Stimulated activated CD4-positive, alpha-beta T cell treated with anti-CD3 and anti-CD28 coated beads, Interleukin-12 subunit alpha, Interleukin-12 subunit beta, amount 100 ng/mL, for 48 hours (primary cell): Measurements from ENCODE around the gene HOTAIR.
A peak's percentile ranks its signal among the peaks of the same experiment; 100 is the strongest.

Experiments used
- DNase-seq, 3 donors: peaks; one replicate each; pipeline ENCODE4 v3.0.0-alpha.2; 2020; ENCODE audit warnings: low read depth in 2 of 3, low spot score in 1 of 3

The HOTAIR gene

DNA sequence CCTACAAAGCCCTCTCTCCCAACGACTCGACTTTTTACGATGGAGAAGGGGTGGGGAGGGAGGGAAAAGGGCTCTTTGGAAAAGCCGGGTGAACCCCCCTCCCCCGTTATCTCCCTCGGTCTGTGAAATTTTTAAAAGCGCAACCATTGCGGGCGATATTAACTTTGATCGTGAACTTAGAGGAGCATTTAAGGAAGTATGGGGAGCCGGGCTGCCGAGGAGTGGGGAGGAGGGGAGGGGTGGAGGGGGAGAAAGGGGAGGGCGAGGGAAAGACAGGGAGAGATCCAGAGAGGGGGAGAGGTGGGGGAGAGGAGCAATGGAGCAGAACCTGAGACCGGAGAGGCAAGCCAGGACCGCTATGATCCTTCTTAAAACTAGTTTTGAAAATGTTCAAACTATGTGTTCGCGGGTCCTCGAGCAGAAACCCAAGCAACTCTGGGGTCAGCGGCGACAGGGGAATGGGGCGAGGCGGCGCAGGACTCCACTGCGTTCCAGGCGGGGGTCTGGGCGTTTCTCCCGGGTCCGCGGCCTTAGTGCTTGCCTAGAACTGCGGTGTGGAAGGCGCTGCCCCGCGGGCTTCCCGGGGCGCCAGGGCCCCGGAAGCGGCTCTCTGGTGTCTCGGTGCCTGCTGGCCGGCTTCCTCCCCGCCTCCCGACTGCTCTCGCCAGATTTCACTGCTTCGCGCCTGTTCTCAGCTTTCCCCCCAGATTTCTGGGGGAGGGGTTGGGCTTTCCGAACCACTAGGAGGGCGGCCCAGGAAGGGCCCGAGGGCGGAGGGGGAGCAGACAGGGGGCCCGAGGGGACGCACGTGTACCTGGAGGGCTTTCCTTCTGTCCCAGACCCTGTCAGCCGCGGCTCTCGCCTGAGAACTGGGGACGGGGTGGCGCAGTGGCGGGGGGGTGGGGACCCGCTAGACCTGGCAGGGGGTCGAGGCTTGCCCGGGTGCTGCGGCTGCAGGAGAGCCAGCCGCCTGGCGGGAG, at the start of gene HOTAIR:
HOTAIR (minus strand) TSS at position 871 of the 980 bp plus-strand sequence.
- DNase-seq, result no peak

GRCh38 chr12:54024127-54024526, 49.4 kb upstream of the HOTAIR start:
- DNase-seq, result no peak

DNA sequence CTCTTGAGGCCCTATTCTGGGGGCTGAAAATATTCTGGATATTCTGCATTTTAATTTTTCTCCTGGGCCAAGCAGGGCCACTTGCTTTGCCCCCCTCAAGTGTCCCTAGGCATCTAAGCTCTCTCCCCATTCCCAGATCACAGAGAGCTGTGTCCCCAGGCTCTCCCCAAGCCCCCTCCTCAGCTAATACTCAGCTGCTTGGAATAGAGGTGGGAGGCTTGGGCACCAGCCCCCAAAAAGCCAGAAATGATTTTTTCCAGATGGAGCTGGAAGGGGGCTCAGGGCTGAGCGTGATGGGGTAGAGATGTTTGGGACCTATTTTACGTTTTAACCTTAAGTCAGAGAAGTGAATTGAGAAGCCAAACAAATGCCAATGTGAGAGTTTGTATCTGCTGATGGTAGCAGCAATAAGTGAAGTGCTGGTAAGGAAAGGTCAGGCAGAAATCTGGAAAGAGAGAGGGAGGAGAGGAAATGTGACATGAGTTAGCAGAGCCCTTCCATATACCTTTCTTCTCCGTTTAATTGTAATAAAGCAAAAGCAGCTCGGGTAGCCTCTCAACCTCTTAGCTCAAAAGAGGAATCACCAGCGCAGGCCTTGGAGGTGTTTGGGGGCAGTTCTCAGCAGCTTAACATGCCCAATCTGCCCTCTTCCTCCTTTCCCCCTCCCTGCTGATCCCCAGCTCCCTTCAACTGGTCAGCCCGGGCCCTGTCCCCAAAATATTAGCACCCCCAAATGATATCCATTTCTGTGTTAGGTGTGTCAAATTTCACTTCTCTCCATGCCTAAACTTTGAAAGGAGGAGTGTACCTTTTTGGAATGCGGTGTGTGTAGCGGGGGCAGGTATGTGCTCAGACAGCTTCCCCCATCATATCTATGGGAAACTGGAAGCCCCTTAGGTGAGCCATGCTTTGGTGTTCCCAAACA, 48.5 kb upstream of the HOTAIR start:
- DNase-seq, result no peak

- no peak for DNase-seq
These were observed 46.8 kb upstream of the HOTAIR start for GRCh38 chr12:54021432-54022013.

- DNase-seq, result no peak
These were observed 46.0 kb upstream of the HOTAIR start for GRCh38 chr12:54020591-54021405.

DNA sequence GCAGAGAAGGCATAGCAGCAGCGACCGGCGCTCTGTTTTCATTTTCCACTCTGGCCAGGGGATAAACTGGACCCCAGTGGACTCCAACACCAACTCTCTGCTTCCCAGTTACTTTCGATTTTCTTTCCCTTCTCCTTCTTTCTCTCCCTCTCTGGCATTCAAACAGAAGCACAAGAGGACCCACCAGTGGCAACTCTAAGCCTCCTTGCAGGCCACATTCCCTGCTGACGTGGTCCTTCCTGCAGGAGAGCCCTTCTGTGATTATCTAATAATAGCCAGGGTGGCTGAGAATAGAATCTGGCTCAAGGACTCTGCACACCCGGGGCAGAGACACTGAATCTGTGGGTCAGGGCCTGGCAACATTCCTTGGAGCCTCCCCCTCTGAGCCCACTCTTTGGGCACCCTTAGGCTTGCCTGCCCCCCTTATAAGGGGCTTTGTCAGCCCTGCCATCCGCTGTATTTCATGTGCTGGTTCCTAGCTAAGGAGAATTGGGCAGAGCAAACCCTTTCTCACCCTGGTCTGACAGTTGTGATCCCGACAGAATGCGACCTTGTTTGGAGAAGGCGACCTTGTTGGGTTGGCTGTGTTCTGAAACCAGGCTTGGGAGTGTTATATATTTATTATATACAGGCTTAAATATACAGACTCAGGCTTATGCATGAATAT, 45.3 kb upstream of the HOTAIR start:
- DNase-seq, result no peak

DNA sequence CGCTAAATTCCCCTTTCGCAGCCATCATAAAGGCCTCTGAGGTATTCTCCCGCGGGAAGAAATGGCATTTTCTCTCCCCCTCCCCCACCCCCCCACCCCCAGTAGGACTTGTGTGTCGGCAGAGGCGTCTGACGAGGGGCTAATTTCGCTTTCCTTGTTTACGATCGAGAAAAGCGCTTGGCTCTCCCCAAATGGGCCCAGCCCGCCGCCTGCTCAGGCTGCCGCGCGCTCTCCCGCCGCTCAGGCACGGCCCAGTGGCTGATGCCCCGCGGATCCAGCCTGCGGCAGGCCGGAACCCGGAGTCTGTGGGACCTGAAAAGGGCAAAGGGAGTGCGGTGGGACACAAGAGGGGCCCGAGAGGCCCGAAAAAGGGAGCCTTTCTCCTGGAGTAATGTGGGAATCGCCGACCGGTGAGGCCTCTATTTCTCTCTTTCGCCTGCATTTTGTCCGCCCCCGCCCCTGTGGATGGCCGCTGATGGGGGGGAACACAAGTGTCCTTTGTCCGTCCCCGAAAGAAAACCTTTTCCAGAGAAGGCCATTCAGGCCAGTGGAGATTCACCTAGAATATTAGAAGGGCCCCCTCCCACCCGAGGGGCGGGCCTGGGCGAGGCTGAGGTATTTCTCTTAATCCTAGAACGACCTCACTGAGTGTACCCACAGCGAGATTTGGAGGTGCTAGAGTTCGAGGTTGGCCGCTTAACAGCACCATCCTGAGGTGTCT, 44.5 kb upstream of the HOTAIR start:
- no peak for DNase-seq

DNA sequence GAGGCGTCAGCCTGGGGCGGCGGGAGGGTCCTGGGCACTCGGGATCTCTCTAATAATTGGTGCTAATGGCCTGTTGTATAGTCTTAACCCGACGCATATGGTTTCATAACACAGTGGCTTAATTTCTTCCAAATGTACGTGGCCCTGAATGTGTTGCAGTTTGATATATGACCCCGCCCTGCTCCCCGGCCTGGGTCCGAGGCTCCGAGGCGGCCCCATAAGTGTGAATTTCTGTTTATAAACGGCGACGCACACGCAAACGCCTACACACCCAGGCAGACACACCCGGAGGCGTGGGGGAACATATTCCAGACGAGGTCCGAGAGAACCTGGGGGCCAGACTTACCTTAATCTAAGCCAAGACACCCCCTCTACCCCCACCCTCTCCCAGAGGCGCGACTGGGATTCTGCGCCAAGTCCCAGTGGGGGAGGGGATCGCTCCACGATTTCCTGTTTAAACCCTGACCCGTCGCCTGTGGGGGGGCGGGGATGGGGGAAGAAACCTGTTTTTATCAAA, 43.8 kb upstream of the HOTAIR start:
- DNase-seq, result no peak

DNA sequence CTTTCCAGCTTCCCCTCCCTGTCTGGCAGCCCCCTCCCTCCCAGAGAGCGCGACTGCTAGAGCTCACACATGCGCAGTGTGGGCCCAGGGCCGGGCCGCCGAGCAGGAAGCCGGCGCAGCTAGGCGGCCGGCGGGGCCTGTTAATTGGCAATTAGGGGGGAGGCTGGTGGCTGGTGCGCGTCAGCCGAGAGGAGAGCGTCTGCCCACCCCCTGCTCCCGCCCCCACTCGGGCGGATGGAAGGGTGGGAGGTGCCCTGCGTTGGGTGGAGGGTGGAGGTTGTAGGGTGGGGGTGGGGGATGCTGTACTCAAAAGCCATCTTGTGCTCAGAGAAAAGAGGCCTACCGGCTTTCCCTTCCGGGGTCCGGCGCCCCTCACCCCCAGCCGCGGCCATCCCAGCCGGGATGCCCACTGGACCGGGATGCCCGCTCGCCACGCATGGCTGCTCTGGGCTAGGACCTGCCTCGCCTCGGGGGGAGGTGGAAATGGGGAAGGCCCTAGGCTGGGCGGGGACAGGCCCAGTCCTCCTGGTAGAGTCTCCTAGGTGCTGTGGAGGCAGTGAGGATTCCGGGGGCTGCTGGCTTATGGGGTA, 43.2 kb upstream of the HOTAIR start:
- peak; percentile 45 to 58 (median 47) for DNase-seq

DNA sequence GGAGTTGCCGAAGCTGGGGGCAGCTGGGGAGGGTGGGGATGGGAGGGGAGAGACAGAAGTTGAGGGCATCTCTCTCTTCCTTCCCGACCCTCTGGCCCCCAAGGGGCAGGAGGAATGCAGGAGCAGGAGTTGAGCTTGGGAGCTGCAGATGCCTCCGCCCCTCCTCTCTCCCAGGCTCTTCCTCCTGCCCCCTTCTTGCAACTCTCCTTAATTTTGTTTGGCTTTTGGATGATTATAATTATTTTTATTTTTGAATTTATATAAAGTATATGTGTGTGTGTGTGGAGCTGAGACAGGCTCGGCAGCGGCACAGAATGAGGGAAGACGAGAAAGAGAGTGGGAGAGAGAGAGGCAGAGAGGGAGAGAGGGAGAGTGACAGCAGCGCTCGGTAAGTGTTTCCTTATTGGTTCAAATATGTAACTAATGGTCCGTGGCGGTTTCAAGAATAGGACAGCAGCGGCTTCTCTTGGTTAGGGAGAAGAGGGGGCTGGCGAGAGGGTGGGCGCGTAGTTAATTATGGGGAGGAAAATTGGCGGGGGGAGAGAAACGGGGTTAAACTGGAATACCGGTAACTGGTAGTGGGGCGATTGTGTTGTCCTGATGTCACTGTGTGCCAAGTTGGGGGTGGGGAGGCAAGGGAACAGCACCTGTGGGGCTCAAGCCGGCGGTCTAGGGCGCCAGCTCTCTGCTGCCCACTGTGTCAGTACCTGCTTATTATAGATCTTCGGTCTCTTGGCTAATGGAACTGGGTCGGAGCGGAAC, 42.5 kb upstream of the HOTAIR start:
- DNase-seq, result no peak

DNA sequence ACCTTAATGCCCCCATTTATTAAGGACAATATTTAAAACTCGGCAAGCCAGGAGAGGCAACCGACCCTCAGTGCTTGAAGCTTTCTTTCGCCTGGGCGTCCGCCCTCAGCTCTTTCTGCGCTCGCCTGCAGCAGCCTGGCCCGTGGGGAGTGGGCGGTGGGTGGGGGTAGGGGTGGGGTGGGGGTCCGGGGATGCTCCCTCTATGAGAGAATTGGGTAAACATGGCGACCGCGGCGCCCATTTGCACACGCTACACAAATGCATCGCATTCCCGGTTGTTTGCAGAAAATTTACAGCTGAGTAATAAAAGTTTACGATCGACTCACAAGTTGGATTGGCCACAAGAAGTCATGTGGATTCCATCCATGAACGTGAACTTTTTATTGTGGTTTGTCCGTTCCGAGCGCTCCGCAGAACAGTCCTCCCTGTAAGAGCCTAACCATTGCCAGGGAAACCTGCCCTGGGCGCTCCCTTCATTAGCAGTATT, 41.8 kb upstream of the HOTAIR start:
- DNase-seq, result no peak

GRCh38 chr12:54016051-54016450, 41.3 kb upstream of the HOTAIR start:
- DNase-seq, result no peak

DNA sequence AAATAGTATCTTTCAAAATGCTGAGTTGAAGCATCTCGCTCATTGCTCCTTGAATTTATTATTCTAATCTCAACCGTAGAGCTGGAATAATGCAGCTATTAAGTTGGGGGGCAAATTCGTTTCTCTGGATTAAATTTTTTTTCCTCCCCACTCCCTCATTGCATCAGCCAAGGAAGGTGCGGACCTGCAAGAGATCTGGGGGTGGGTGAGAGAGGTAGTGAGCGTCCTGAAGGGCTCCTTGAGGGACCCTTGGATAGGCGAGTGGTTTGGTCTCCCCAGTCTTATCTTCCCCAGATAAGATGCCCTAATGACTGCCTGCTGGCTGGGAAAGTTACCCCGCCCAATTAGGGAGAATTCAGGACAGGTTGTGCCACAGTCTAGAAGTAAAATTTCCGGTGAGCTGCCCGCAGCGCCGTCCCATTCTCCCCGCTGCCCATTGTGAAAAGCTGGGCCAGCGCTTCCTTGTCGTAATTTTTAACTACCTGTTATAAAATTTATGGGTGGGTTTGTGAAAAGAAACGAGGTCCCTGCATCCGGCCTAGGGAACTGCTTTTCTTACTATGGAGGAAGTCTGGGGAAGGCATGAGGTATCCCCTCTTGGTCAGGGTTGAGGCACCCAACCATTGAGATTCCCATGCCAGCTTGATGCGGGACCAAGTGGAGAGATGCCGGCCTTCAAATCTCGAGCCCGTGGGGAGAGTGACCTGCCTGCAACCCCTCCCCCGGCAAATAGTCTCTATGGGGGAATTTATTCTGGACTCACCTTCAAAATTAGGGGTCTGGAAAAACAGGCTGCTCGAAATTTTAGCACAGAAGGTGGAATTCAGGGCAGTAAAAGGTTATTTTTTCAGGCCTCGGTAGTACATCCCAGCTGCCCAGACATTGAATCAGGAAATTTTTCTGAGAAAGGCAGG, 40.5 kb upstream of the HOTAIR start:
- no peak for DNase-seq

GRCh38 chr12:54014377-54015017, 39.7 kb upstream of the HOTAIR start:
- no peak for DNase-seq

GRCh38 chr12:54012631-54013409, 38.1 kb upstream of the HOTAIR start:
- no peak for DNase-seq
